ENCODE results near the gene FNDC1.

FNDC1 gene

DNA sequence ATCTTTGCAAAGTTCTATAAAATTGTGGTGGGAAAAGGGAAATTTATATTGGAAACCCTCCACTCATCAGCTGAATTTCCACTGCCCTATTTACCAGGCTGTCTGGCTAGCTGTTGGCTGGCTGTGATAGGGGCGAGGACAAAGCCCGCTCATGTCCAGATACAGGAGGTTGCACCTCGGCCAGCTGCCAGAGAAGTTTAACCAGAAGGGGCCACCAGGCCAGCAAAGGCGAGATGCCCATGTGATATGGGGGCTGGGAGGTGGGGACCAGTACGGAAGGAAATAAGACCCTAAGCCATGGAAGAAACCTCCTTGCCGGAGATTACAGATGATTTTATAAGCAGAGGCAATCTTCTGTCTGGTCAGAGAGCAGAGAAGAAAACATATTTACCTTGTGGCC lies 143.8 kb downstream of the FNDC1 start:
- DNase-seq, result no peak

DNA sequence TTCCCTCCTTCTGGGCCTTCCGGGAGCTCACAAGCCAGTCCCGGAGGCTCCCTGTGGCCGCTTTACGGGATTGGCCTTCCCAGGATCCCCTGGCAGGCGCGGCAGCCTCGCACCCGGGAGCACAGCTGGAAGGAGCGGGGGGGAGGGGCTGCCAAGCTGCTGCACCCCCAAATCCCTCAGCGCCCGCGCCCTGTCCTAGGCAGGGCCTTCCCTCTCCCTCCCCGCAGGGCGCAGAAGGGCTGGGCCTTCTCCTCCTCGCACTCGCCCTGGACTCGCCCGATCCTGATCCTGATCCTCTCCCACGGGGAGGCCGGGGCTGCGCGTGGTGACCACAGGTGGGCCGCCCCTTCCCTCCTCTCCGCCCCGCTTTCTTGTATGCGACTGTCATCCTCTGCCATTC lies 146.4 kb downstream of the FNDC1 start:
- DNase-seq, result no peak

DNA sequence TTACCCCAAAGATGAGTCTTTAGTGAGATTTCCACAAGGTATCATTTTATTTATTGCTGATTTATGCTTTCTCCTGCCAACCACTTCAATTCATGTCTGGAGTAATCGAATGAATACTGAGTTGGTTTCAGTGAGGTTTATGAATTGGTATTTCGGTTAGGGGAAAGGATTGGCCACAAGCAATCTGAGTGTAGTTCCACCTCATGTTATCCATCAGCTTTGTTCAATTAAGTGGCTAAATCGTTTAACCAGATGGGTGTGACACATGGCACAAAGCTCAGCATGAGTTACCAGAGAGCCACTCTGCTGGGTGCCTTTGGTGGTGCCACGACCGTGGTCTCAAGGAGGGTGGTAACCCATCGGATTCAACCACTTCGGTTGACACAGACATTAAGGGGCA lies 148.2 kb downstream of the FNDC1 start:
- DNase-seq, result no peak

DNA sequence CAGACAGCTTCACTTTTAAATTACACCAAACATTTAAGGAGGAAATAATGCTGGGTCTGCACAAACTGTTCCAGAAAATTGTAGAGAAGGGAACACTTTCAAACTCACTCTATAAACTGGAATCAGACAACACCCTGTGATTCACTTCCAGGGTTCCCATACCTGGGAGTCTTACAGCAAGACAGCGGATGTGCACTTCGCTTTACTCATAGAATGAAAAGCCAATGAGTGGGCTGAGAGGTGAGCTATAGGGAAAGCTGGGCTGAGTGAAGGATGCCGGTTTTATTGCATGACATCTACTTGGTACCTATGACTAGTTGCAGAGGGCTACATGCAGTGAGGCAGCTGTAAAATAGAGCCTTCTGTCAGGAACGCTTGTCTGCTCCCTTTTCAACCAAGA lies 152.1 kb downstream of the FNDC1 start:
- DNase-seq, result no peak

Data from NCI-H524 treated with DMSO at 0.1 percent for 48 hours (cell line).